ENCODE data around the gene CLSTN2. TPM values are rescaled to one million over a fixed set of nuclear protein-coding genes. Genes with fewer than 3 reads are reported as not detected.

Gene CLSTN2
- polyA plus RNA-seq, 3 donors = not detected

- no peaks in the 10 kb centered on the region for H3K4me1 Mint-ChIP-seq
- Histone ChIP-seq H2AFZ (ENCODE audit: insufficient read depth, low read depth, low read length, poor library complexity, severe bottlenecking) (no peak overlapping the region), H3K27ac (ENCODE audit: low read depth in 1 of 2, low read length in 2 of 2) (no peak overlapping the region), H3K4me3 (replicated peaks in 1 of 3; ENCODE audit: low read depth in 2 of 3, low read length in 3 of 3) (no peak overlapping the region), H3K9me3 (replicated peaks in 1 of 2; ENCODE audit: control insufficient read depth in 1 of 2, insufficient read depth in 1 of 2, low read length in 2 of 2) (no peaks in the 10 kb centered on the region), H3K4me1 (ENCODE audit: control insufficient read depth in 1 of 2, insufficient read depth in 2 of 2, low read length in 2 of 2) (no peaks in the 10 kb centered on the region), H3K4me2 (replicated peaks; ENCODE audit: extremely low read depth, low read length, poor library complexity, severe bottlenecking) (no peak overlapping the region), H3K36me3 (replicated peaks in 1 of 2; ENCODE audit: control insufficient read depth in 1 of 2, insufficient read depth in 2 of 2, low read length in 2 of 2) (no peaks in the 10 kb centered on the region), H4K20me1 (ENCODE audit: insufficient read depth, low read length) (no peaks in the 10 kb centered on the region), H3K9ac (ENCODE audit: insufficient read depth, low read length, poor library complexity, severe bottlenecking) (no peak overlapping the region), H3K27me3 (ENCODE audit: control insufficient read depth in 2 of 2, insufficient read depth in 2 of 2, low read length in 2 of 2) (no peaks in the 10 kb centered on the region), H3K79me2 (ENCODE audit: insufficient read depth, low read length) (no peaks in the 10 kb centered on the region)
- peaks cover 0 to 2% (median 0%) of the 10 kb centered on the region in 7 donors for H3K9me3 Mint-ChIP-seq
- no peak overlapping the region for H3K27ac Mint-ChIP-seq
- no peak for TF ChIP-seq CTCF (IDR thresholded peaks at IDR 0.05)
- no peaks in the 10 kb centered on the region for H3K36me3 Mint-ChIP-seq
- intact Hi-C loops (cut with micrococcal nuclease) = no loop called here
- no peak for DNase-seq
- peaks cover 2 to 6% (median 3%) of the 10 kb centered on the region in 3 donors for H3K27me3 Mint-ChIP-seq (ENCODE audit: low read depth in 3 of 3)
- 38% methylated on average over 4 of the region's 6 CpGs for WGBS (ENCODE audit: insufficient coverage)
- no peak overlapping the region for H3K4me3 Mint-ChIP-seq
Measured at GRCh38 chr3:140546649-140547048, 611.7 kb downstream of the CLSTN2 start.

- intact Hi-C loops (cut with micrococcal nuclease) = no loop called here
- Histone ChIP-seq H3K4me3 (replicated peaks in 1 of 3; ENCODE audit: low read depth in 2 of 3, low read length in 3 of 3) (no peak overlapping the region), H3K4me2 (replicated peaks; ENCODE audit: extremely low read depth, low read length, poor library complexity, severe bottlenecking) (no peak overlapping the region), H3K4me1 (ENCODE audit: control insufficient read depth in 1 of 2, insufficient read depth in 2 of 2, low read length in 2 of 2) (no peaks in the 10 kb centered on the region), H3K9ac (ENCODE audit: insufficient read depth, low read length, poor library complexity, severe bottlenecking) (no peak overlapping the region), H3K36me3 (replicated peaks in 1 of 2; ENCODE audit: control insufficient read depth in 1 of 2, insufficient read depth in 2 of 2, low read length in 2 of 2) (no peaks in the 10 kb centered on the region), H3K27me3 (ENCODE audit: control insufficient read depth in 2 of 2, insufficient read depth in 2 of 2, low read length in 2 of 2) (no peaks in the 10 kb centered on the region), H3K9me3 (replicated peaks in 1 of 2; ENCODE audit: control insufficient read depth in 1 of 2, insufficient read depth in 1 of 2, low read length in 2 of 2) (no peaks in the 10 kb centered on the region), H2AFZ (ENCODE audit: insufficient read depth, low read depth, low read length, poor library complexity, severe bottlenecking) (no peak overlapping the region), H3K79me2 (ENCODE audit: insufficient read depth, low read length) (no peaks in the 10 kb centered on the region), H4K20me1 (ENCODE audit: insufficient read depth, low read length) (no peaks in the 10 kb centered on the region), H3K27ac (ENCODE audit: low read depth in 1 of 2, low read length in 2 of 2) (no peak overlapping the region)
- Mint-ChIP-seq H3K9me3 (peaks cover 0 to 1% (median 0%) of the 10 kb centered on the region in 7 donors), H3K36me3 (no peaks in the 10 kb centered on the region), H3K4me1 (no peaks in the 10 kb centered on the region), H3K27me3 (ENCODE audit: low read depth in 3 of 3) (peaks cover 0 to 4% (median 1%) of the 10 kb centered on the region in 3 donors), H3K4me3 (no peak overlapping the region), H3K27ac (no peak overlapping the region)
- 79% methylated on average over 2 of the region's 2 CpGs for WGBS (ENCODE audit: insufficient coverage)
- DNase-seq = no peak
- no peak for TF ChIP-seq CTCF (IDR thresholded peaks at IDR 0.05)
Measured at GRCh38 chr3:140552403-140552802, 617.4 kb downstream of the CLSTN2 start.
